Hypothalamus (tissue), 51 donors: ENCODE measurements around the gene EHF.
A peak's percentile ranks its signal among the peaks of the same experiment; 100 is the strongest.

ENCODE experiments used
- DNase-seq, 51 donors: peaks; one replicate each; lab custom pipeline; 2025; lab: John Stamatoyannopoulos, UW

Gene EHF

DNA sequence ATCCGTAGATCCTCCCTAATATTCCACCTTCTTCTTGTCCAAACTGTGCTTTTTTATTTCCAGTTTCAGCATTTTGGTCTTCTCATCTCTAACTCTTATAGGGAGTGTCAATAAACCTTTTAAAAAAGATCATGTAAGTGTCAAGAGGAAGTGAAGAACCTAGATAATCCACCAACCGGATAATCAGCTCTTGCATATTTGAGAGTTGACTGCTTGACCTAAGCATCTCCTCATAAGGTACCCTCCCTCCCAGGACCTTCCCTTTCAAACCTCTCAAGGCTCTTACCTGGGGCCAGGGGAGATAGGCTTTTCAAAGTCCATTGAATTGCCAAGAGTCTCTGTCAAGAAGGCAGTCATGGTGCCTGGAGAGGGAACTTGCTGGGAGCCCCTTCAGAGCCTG lies 691 bp upstream of the EHF start:
- no peak for DNase-seq

DNA sequence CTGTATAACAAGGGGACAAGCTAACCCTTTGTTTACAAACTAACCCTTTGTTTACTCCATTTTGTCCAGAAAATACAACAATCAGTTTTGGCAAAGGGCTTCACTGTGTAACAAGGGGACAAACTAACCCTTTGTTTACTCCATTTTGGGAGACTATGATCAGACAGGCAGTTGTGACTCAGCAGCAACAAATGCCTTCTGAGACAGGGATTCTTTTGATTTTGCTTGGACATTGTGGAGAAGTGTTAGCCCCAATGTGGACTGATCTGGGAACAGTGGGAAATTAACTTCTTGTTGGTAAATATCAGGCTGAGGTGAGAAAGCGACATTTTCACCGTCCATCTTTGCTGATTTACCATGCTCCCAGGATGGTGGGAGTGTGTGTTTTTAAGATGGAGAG lies 983 bp downstream of the EHF start:
- peak in 1 of 51 donors; percentile 32 for DNase-seq

DNA sequence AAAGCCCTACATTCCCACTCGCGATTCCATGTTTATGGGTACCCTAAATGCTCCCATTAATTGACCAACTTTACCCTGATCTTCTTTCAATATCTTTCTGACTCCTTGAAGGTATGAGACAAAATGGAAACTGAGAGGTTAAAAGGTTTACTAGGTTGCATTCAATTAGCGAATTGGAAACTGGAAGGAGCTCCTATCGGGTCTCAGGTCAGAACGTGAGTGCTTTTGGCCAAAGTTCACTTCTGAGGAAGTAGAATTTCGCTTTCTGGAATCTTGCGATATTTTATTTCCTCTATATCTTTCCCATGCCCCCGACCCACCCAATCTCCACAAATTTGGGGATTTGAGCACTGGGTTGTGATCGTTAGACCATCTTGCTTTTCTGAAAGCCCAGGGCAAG lies 2.6 kb downstream of the EHF start:
- no peak for DNase-seq

- DNase-seq = no peak
Measured at GRCh38 chr11:34624069-34624468, 3.2 kb downstream of the EHF start.

GRCh38 chr11:34625576-34625975 lies 4.7 kb downstream of the EHF start:
- DNase-seq = no peak

DNA sequence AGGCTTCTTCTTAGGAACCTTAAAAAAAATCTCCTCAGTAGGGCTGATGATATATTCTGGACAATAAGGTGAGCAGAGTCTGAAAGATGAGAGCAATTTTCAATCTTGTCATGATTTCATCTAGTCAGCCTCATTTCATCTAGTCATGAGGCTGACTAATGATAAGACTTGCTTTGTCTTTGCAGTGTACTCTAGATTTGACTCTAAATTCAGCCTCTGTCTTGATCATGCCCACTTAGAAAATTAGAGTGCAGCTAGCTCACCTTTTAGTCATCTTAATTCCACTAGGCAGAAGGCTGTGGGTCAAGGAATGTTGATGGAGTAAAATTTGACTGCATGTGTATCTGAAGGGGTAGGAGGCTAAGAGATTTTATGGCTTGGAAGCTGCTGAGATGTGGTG lies 5.5 kb downstream of the EHF start:
- no peak for DNase-seq

DNA sequence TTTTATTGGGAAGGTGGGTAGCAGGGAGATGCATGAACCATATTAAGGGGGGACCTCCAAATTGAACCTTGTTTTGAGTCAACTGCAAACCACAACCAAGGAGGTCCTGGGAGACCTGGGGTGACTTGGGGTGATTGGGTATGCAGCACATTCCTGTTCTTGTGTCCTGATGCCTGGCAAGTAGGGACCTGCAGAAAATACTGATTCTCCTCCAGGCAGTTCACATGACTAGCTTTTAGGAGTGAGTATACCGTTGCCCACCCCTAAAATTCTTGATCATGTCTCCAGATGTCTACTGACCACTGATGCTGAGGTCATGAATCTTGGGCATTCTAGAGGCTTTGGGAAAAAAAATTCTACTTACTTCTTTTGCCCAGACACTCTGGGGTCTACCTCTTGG lies 6.3 kb downstream of the EHF start:
- DNase-seq = no peak

DNA sequence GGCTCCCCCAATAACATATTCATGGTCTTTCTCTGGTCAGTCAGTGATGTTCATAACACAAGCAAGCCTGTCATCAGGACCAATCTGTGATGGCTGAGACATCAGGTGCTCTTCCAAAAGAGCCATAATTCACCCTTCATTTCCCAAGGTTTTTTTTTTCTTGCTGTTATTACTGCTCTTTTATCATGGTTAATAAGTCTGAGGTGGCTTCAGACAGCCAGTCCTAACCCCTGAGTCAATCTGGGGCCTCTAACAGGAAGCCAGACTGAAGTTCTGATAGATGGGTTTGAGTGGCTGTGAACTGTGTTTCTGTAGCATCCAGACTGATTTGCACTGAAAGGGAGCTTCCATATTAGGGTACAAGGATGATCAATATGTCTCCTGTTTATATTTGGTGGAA lies 8.8 kb downstream of the EHF start:
- DNase-seq = no peak

DNA sequence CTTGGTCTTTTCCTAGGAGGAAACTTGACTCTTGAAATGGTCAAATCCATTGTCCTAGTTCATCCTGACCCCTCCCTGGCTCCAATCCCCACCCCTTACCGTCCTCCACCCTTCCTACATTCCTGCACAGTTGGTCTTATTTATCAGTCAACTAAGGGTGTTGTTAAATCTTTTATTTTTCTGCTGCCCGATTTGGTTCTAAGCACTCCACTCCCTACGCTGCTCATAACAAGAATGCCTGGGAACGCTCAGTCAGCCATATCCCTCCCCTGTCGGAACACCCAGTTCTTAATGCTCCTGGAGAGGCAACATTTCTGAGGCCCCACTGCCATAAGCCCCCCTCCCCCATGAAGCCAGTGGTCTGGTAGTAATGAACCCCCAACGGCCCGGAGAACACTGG lies 9.7 kb downstream of the EHF start:
- no peak for DNase-seq

- no peak for DNase-seq
Measured at GRCh38 chr11:34631297-34631696, 10.4 kb downstream of the EHF start.

GRCh38 chr11:34631737-34632104 lies 10.8 kb downstream of the EHF start:
- DNase-seq = peak in 3 of 51 donors; percentile 6 to 26 (median 18)

GRCh38 chr11:34632105-34632791 lies 11.4 kb downstream of the EHF start:
- peak in 37 of 51 donors; percentile 12 to 83 (median 55) for DNase-seq

GRCh38 chr11:34633640-34633989 lies 12.7 kb downstream of the EHF start:
- no peak for DNase-seq

- no peak for DNase-seq
Measured at GRCh38 chr11:34633990-34634693, 13.2 kb downstream of the EHF start.

DNA sequence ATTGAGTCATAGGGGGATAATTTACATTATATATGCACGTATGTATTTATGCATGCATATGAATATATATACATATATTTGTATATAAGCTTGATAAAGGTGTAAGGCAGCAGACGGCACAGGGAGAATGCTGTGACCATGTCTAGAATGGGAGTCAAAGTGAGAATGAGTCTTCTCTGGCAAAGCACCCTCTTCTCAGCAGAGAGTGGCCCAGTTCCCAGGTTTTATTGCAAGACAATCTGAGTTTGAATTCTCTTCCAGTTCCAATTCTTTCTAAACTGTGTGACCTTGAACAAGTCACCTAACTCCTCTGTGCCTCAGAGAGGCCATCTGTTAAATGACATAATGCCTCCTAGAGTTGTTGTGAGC lies 13.8 kb downstream of the EHF start:
- no peak for DNase-seq

DNA sequence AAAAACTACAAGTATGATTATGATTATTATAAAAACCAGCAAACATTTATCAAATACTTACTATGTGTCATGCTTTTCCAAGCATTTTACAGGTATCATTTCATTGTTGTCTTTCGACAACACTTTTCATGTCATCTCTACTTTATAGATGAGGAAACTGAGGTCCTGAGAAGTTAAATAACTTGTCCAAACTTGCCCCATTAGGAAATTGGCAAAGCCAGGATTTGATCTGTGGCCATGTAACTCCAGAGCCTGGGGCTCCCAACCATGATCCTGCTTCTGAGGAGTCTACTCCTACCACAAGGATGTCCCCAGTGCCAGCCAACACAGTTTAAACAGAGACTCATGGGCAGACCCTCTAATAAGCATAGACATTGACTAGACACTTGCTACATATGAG lies 15.2 kb downstream of the EHF start:
- no peak for DNase-seq

- DNase-seq = peak in 26 of 51 donors; percentile 8 to 75 (median 44)
Measured at GRCh38 chr11:34637303-34637702, 16.4 kb downstream of the EHF start.

DNA sequence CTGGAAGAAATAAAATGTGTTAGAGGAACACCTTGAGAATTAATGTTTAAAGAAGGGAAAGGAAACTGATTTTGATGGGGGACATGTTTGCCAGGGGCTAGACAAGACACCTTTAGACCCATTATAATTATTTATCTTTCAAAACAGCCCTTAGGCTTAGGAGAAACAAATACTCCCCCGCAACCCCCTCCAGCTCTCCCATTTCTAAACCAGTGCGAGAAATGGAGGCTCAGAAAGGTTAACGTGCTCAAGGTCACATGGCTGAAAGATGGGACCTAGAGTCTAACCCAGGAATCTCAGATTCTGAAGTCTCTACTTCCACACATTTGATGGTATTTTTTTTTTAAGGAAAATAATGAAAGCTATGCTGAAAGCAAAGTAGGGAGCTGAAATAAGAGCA lies 18.0 kb downstream of the EHF start:
- no peak for DNase-seq

DNA sequence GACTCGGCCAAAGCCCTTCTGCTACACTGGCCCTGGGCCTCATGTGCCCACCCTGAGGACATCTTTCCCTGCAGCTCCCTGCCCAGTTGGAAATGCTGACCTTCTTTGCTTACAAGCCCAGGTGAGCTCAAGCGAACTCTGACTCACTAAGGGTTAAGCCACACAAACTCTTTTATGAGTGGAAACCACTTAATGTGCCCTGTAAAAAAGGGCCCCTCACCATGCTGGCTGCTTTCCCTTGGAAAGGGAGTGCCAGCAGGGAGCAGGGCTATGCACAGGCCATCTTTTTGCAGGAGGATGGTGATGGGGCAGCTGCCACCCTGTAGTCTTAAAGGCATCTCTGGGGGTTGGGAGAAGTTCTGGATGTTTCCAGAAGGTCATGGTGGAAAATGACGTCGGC lies 18.7 kb downstream of the EHF start:
- no peak for DNase-seq

DNA sequence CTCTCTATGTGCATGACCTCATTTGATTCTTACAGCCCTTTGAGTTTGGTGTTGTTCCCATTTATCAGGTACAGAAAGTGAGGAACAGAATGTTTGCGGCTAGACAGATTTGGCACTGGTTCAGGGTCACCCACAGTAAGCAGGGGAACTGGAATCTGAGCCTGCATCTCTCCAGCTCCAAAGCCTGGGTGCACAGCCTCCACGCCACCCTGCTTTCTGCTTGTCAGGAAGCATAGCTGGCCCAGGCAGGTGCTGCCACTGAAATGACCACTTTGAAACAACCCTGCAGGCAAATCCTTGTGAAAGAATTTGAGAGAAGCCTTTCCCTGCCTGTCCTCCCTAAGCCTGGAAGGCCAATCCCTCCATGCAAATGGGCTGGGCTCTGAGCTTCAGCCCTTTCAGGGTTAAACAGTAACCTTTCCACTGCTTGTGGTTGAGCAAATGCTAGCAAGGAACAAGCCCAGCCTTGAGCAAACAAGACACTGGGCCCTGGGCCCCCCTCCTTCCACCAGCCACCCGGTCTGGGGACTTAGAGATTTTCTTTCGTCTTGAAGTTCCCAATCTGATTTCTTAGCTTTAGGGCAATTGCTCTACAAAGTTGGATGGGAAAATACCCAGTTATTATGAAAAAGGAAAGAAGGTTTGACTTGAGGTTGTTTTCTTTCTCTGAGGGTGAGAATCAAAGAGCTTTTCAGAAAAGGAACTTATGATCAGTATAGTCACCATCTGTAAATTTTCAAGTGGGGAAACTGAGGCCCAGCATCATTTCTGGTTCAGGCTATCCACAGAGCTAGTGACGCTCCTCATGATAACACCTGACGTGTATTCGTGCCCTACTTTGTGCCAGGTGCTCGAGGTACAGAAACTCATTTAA lies 19.4 kb downstream of the EHF start:
- DNase-seq = no peak

DNA sequence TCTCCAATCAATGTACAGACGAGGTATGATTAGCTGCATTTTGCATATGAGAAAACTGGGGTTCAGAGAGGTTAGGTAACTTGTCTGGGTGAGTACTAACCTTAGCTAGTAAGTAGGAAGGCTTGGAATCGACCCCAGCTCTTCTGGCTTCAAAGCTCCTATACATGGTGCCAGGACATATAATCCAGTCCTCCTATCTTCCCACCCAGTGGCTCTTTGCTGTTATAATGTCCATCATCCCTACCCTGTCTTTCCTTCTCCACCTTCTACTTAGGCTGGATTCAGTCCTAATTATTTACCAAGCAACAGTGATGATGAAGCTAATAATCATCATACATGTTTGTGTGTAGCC lies 20.0 kb downstream of the EHF start:
- DNase-seq = no peak

GRCh38 chr11:34641456-34641855 lies 20.6 kb downstream of the EHF start:
- no peak for DNase-seq
